GM21619 (cell line): Measurements from ENCODE around the gene PODXL2.

ENCODE experiments used
- ATAC-seq: cut with Tn5 transposase; IDR thresholded peaks from one replicate; pipeline ENCODE4 v1.9.1; 2021; ENCODE audit not compliant: unreplicated experiment

PODXL2 gene

GRCh38 chr3:127628788-127629466 lies at the start of gene PODXL2:
Gene PODXL2 (plus strand): TSS chr3:127629185. CDS start chr3:127629220, 35 bp downstream.
- no peak for ATAC-seq

- ATAC-seq, result no peak
These were observed 48.5 kb upstream of the PODXL2 start for GRCh38 chr3:127580327-127581060.

- no peak for ATAC-seq
These were observed 44.3 kb upstream of the PODXL2 start for GRCh38 chr3:127584734-127585133.

GRCh38 chr3:127585163-127585812 lies 43.7 kb upstream of the PODXL2 start:
- no peak for ATAC-seq

- ATAC-seq, result no peak
These were observed 43.1 kb upstream of the PODXL2 start for GRCh38 chr3:127585813-127586413.

GRCh38 chr3:127587876-127588275 lies 41.1 kb upstream of the PODXL2 start:
- no peak for ATAC-seq

GRCh38 chr3:127588806-127589577 lies 40.0 kb upstream of the PODXL2 start:
- no peak for ATAC-seq

- ATAC-seq, result peak; percentile 2
These were observed 39.2 kb upstream of the PODXL2 start for GRCh38 chr3:127589600-127590281.

- ATAC-seq, result peak; percentile 31
These were observed 38.7 kb upstream of the PODXL2 start for GRCh38 chr3:127590282-127590592.

GRCh38 chr3:127590593-127591465 lies 38.2 kb upstream of the PODXL2 start, which contains the start of gene TPRA1:
Gene TPRA1 (minus strand): TSS chr3:127590733. CDS start chr3:127580146, 10,587 bp downstream.
- peak; percentile 70 for ATAC-seq

- no peak for ATAC-seq
These were observed 35.8 kb upstream of the PODXL2 start for GRCh38 chr3:127593178-127593577.

GRCh38 chr3:127595303-127595702 lies 33.7 kb upstream of the PODXL2 start:
- no peak for ATAC-seq

GRCh38 chr3:127597020-127597771 lies 31.8 kb upstream of the PODXL2 start:
- ATAC-seq, result no peak

GRCh38 chr3:127598841-127599570 lies 30.0 kb upstream of the PODXL2 start:
- no peak for ATAC-seq

- ATAC-seq, result no peak
These were observed 28.1 kb upstream of the PODXL2 start for GRCh38 chr3:127600749-127601456.

- no peak for ATAC-seq
These were observed 24.9 kb upstream of the PODXL2 start for GRCh38 chr3:127604035-127604434.

GRCh38 chr3:127604546-127605165 lies 24.3 kb upstream of the PODXL2 start:
- ATAC-seq, result no peak
